Left forelimb (tissue), 1 donor: Measurements from ENCODE around the gene KCNK18.
"Not testable (repeated sequence)": the region's sequence is repeated elsewhere in the genome, so short reads cannot be mapped to it uniquely, and the experiment has no call there.

ENCODE experiments used
- DNase-seq: peaks from one replicate; pipeline ENCODE4 v3.0.0-alpha.2; 2018; ENCODE audit warnings: low spot score

KCNK18 gene

DNA sequence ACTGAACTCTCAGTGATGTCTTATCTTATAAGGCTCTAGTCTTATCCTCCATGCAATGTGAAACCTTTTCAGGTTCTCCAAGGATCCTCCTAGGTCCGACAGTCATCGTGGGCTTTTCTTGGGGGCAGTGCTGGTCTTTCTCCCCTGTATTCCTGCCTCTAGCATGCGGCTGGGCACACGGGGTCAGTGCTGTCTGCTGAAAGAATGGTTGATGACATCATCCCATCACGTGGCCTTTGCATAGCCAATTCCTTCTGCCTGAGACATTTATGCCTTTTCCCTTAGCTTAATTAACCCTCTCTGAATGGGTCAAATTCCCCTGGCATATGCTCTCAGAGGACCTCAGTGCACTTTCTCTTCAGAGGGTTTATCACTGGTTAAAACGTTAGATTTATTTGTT lies 27.0 kb upstream of the KCNK18 start:
- no peak for DNase-seq

DNA sequence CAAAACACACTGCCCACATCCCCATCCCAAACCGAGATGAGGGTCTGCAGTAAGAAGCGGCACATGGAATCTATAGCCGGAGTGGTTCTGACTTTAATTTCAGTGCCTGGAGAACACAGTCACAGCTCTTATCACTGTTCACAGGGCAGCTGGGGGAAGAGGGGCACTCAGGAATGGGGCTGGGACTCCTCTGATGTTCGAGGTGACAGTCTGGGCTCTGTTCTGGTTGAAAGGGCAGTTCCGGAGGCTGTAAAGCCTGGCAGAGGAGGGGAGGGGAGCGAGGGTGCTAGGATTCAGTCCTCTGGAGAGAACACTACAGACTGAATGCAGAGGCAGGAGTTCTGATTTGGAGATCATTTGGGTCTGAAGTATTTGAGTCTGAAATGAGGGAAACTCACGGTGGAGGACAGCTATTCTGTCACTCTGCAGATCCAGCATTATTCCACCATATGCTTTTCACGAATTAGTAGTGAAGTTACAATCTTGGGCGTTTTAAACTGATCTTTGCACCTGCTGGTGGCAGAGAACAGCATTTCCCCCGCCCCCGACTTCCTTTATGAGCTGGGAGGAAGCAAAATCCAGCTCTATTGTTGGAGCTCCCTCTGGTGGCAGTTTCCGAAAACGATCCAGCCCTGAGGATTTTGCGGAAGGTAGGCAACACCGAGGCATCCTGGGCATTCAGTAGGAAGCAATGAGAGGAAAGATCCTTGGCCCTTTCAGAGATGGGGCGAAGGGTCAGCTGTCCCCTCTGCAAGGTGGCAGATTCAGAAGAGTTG lies 22.7 kb upstream of the KCNK18 start:
- DNase-seq, result peak; percentile 83

DNA sequence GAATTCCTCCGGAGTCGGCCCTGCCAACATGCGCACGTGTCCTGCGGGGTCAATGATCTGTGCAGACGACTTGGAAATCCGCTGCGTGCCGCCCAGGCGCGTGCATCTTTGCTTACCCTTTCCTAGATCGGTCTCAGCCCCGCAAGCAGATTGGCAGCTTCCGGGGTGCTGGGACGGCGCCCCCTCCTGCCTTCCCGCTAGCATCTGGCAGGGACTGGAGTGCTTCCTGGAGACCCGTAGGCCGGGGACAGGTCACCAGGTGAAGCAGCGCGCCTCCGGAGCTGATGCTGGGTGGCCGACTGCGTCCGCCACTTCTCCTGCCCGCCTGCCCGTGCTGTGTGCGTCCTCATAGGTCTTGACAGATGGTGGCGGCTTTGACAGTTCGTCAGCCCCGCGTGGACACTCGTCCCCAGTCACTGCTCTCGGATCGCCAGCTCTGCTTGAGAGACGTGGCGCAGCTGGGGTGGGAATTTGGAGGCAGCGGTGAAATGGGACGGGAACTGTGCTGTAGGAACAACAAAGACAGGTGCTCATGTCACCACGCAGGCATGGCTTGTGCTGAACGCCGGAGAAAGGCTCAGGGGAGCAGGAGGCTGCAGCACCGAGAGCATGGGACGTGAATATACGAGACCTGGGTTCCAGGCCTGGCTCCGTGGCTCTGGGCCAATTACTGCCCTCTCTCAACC lies 21.9 kb upstream of the KCNK18 start:
- no peak for DNase-seq

- DNase-seq, result no peak
Measured at GRCh38 chr10:117175901-117176534, 21.3 kb upstream of the KCNK18 start.

DNA sequence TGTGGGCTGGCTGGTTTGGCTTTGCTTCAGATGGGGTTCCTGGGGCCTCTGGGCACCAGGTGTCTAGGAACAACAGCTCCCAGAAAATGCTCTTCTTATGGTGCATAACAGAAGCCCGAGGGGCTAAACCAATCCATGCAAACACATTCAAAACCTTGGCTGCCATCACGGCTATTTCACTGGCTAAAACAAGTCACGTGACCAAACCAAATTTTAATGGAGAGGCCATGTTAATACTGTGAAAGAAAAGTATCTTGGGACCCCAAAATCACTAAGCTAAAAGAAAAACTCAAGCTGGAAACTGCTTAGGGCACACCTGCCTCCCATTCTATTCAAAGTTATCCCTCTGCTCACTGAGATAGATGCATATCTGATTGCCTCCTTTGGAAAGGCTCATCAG lies 19.1 kb upstream of the KCNK18 start:
- DNase-seq, result no peak

GRCh38 chr10:117184296-117184695 lies 13.0 kb upstream of the KCNK18 start:
- DNase-seq, result no peak

DNA sequence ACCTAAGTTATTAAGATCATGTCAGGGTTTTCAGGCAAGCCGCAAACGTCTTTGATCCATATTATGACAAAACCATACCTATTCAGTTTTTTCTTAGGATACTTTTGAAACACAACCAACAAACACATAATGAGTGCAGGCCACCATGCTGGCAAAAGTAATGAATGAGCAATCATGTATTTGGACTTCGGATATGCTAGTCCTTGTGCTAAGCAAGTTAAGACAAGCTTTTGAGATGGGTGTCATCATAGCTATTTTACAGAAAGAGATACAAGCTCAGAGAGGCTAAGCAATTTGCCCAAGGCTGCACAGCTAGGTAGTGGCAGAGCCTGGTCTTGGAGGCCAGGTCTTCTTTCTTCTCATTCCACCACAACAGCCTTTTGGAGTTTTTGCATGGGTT lies 12.5 kb upstream of the KCNK18 start:
- DNase-seq, result no peak

DNA sequence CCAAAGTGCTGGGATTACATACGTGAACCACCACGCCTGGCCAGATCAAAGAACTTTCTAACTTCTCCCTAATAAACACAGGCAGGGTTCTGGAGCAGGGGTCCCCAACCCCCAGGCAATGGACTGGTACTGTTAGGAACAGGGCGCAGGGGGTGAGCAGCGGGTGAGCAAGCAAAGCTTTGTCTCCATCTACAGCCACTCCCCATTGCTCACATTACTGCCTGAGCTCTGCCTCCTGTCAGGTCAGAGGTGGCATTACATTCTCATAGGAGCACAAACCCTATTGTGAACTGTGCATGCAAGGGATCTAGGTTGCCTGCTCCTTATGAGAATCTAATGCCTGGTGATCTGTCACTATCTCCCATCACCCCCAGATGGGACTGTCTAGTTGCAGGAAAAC lies 11.5 kb upstream of the KCNK18 start:
- not testable (repeated sequence) for DNase-seq

DNA sequence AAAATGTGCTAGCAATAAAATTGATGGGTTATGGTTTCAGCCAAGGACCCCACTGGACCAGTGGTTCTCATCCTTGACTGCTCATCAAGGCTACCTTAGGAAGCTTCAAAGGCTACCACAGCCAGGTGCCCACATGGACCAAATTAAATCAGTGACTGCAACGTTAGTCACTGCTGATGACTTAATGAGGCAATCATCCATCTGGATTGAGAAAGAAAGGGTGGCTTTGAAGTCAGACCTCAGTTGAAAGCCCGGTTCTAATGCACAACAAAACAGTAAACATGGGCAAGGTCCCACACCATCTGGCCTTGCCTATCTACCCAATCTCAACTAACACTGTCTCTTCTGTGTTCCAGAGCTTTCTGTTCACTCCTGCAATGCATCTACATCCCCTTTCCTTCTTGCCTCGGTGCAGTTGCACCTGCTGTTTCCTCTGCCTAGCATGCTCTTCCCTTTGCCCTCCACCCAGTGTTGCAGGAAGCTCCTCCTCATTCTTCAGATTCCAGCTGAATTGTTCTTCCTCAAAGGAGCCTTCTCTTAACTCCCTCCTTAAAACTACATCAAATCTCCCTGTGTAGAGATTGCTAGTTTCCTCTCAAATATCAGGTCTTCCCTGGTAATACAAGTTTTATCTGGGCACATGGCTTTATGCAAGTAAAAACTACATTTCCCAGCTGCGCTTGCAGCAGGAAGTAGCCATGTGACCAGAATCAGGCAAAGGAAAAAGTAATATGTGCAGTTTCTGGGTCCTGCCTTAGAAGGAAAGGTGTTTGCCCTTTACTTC lies 10.3 kb upstream of the KCNK18 start:
- no peak for DNase-seq

- DNase-seq, result no peak
Measured at GRCh38 chr10:117188371-117188770, 8.9 kb upstream of the KCNK18 start.

DNA sequence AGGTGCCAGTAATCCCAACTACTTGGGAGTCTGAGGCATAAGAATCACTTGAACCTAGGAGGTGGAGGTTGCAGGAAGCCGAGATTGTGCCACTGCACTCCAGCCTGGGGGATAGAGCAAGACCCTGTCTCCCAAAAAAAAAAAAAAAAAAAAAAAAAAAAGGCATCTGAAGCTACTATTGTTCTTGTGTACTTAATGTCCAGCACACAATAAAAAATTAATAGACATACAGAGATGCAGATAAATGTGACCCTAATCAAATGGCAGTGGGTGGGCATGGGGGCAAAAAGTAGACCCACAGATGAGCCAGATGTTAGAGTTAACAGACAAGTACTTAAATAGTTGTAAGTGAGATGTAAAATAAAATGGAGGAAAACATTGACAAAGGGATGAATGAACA lies 7.7 kb upstream of the KCNK18 start:
- DNase-seq, result no peak

DNA sequence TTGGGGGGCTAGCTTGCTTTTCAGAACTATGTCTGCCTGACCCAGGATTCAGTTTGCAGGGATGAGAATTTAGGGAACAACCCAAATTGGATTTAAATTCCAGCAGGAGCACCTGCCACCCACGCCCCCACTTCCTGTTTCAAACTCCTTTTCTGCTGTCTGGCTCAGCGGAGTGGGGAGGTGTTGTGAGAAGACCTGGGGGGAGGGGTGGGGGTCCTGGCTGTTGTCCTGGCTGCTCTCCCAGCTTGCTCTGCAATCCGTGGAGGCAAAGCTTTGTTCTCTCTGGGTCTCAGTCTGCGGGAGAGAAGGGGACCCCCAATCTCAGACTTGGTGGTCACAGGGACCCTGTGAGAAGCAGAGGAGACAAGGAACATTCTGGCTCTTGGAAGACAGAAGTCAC lies 799 bp downstream of the KCNK18 start:
- no peak for DNase-seq

DNA sequence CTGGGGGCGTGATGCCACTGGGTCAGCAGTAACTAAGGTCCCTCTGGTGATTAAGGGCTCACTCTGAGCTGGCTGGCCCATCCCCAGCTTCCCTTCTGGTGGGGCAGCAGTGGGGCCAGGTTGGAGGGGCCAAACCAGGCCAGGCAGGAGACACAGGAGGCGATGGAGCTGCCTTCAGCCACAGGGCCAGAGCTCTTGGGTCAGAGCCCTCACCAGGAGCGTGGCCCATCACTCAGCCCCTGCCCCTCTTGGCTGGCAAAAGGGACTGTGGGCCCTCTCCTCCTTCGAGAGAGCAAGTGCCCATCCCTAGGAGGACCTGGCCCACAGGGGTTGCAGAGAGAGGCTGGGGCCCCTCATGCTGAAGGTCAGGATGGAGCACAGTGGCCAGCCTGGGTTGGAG lies 4.5 kb downstream of the KCNK18 start:
- DNase-seq, result no peak

GRCh38 chr10:117204316-117204715 lies 7.0 kb downstream of the KCNK18 start:
- no peak for DNase-seq

DNA sequence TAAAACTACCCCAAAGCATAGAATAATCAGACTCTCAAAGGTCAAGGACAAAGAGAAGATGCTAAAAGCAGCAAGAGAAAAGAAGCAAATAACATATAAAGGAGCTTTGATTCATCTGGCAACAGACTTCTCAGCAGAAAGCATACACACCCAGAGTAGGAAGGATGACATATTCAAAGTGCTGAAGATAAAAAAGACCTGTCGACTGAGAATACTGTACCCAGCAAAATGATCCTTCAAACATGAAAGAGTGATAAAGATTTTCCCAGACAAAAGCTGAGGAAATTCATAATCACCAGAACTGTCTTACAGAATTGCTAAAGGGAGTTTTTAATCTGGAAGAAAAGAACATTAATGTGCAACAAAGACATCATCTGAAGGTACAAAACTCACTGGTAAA lies 14.9 kb downstream of the KCNK18 start:
- no peak for DNase-seq

DNA sequence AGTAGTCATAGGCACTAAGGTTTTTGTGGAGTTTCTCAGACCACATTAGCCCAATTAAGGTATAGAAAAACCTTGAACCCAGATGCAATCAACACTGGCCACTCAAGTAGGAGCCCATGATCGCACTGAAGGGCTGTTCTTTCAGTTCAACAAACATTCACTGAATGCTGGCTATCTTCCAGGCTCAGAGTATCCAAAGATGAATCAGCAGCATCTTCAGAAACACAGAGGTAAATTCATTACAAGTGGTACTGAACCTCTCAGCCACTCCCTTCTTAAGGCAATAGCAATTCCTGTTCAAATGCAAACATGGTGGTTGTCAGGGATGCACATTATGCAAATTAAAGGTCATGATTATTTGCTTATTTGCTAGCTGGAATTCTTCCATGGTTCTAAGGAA lies 17.1 kb downstream of the KCNK18 start:
- no peak for DNase-seq

GRCh38 chr10:117215079-117215478 lies 17.8 kb downstream of the KCNK18 start:
- no peak for DNase-seq

DNA sequence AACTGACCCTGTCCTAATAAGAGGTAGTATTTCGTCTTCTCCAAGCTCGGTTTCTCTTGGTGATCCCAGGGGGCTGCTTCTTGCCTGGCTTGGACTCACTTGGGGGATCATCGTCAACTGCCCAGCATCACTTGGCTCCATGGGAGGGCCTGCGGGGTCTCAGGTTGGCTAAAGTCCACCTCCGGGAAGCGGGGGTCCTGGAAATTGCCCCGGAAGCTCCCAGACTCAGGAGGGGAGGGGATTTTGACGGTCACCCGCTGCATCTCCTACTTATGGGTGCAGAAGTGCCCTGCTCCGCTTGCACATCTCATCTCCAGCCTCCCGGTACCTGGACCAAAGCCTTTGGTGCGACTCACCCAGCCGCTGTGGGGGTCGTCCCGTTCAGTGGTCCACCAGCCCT lies 18.7 kb downstream of the KCNK18 start:
- no peak for DNase-seq

DNA sequence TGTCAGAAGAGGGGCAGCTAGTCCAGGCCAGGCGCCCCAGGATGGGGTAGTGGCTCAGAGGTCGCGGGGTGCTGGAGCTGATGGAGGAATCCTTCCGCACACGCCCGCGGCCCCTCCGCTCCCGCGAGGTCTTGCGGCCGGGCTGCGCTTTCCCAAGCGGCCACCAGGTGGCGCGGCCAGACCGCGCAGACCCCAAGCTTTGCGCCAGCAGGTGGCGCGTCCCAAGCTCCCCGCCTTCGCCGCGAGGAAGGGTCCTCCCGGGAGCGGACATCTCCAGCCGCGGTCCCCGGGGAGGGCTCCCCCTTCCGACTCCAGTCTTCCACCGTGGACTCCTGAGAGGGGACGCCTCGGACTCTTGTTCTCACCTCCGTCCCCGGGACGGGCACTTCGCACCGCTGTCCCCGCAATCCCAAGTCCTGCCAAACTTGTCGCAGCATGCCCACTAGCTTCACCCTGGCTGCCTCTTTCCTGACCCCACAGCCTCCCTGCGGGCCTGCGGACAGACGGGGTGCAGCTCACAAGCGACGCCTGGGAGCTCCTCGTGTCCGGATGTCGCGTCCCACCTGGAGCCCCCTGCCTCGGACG lies 19.4 kb downstream of the KCNK18 start:
- DNase-seq, result peak; percentile 82

DNA sequence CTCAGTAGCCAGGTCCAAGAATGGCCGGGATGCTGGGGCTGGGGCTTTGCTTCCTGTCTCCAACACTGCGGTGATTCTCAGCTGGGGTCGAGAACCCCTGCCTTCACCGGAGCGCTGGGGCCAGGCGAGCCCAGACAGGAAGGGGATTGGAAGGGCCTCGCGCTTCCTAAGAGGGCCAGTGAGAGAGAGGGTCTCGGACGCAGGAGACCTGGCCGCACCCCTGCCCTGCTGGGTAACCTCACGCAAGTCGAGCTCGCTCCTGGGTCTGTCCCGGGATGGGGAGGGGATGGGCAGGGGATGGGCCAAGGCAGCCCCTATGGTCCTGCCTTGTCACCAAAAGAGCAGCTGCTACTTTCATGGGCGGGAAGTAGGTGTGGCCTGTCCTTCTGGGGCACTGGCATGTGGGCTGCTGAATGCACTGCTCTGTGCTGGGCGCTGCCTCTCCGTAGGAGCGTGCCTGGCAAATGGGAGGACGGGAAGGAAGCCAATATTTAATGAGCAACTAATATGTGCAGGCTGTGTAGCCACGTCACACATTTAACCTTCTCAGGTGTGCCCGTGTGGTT lies 20.0 kb downstream of the KCNK18 start:
- DNase-seq, result no peak

DNA sequence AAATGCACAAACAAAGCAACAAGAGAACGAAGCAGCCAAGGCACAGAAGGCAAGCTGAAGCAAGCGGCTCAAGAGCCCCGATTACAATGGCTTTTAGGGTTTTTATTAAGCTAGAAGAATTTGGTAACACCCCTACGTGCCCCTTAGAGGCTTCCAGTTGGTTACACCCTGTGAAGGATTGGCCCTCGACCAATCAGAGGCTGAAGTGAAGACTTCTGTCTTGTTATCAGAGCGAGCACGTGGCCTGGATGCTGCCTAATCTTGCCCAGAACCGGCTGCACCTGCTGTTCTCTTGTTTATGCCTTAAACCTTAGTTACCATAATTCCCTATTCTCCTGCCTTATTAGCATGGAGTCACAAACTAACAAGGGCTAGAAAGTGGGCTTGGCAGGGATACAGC lies 21.4 kb downstream of the KCNK18 start:
- DNase-seq, result no peak
